Subcutaneous abdominal adipose tissue (tissue), 5 donors: Measurements from ENCODE around the gene MBOAT2.
A peak's percentile ranks its signal among the peaks of the same experiment; 100 is the strongest.

Experiments
- H3K27ac ChIP-seq: one replicate; pipeline ENCODE4 v1.7.0; 2013; ENCODE audit warnings: low read depth, mild to moderate bottlenecking, inconsistent platforms, low read length, moderate library complexity
- H3K27me3 ChIP-seq, 5 donors: one replicate each; pipeline ENCODE4 v1.7.0; 2013; ENCODE audit warnings: low read length in 5 of 5, inconsistent platforms in 1 of 5; ENCODE audit not compliant: control insufficient read depth in 5 of 5, insufficient read depth in 4 of 5
- H3K36me3 ChIP-seq, 5 donors: one replicate each; pipeline ENCODE4 v1.7.0; 2013; ENCODE audit warnings: low read length in 5 of 5; ENCODE audit not compliant: control insufficient read depth in 5 of 5, insufficient read depth in 5 of 5
- H3K4me1 ChIP-seq, 5 donors: one replicate each; pipeline ENCODE4 v1.7.0; 2013; ENCODE audit warnings: low read length in 5 of 5, mild to moderate bottlenecking in 3 of 5, moderate library complexity in 1 of 5; ENCODE audit not compliant: control insufficient read depth in 5 of 5, insufficient read depth in 5 of 5
- H3K4me3 ChIP-seq, 5 donors: one replicate each; pipeline ENCODE4 v1.7.0; 2013; ENCODE audit warnings: low read length in 5 of 5, low read depth in 1 of 5
- H3K9ac ChIP-seq, 5 donors: one replicate each; pipeline ENCODE4 v1.7.0; 2013; ENCODE audit warnings: low read length in 5 of 5, mild to moderate bottlenecking in 4 of 5, moderate library complexity in 3 of 5
- H3K9me3 ChIP-seq, 5 donors: one replicate each; pipeline ENCODE4 v1.7.0; 2013; ENCODE audit warnings: low read length in 5 of 5; ENCODE audit not compliant: control insufficient read depth in 5 of 5
- donor health status: healthy.
- donor health status: healthy.
- donor health status: healthy.
- donor health status: healthy.
- donor health status: healthy.

Gene MBOAT2

DNA sequence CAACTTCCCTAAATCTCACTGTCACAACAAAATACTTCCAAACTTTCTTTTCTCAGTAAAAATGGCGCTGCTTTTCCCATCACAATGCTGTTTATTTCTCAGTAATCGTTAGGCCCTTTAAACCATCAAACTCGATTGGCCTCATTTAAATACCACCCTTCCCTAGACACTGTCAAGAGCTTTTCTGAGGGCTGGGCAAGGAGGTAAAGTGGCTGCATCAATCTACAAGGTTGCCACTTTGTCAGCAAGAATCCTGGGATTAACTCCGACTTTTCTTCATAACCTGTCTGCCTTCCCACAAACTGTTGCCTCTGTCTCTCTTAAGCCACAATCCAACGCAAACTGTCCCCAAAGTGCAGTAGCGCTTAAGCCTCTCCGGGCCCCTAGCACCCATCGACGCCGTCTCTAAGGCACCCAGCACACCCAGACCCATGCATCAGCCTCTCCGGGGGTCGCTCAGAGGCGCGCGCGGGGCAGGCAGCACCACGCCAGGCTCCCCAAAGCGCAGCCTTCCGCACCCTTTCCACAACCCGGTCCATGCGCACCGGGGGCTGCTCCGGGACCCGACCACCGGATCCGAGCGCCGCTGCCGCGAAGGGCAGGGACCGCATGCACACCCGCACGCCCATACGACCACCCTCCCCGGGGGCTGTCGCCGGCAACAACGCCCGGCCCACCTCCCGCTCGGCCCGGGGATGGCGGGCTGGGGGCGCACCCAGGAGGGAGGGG is 683 bp downstream of the MBOAT2 start:
- Histone ChIP-seq H3K9me3 (no peaks in the 10 kb centered on the region), H3K27me3 (no peaks in the 10 kb centered on the region), H3K4me1 (peaks cover 0 to 20% (median 14%) of the 10 kb centered on the region in 5 donors), H3K4me3 (peak overlapping the region; percentile 59 to 73 (median 65)), H3K27ac (no peak overlapping the region), H3K9ac (peak overlapping the region in 2 of 5 donors; percentile 10 to 58), H3K36me3 (no peaks in the 10 kb centered on the region)

GRCh38 chr2:9002313-9002636 is 1.2 kb downstream of the MBOAT2 start:
- no peak overlapping the region for H3K27ac ChIP-seq

DNA sequence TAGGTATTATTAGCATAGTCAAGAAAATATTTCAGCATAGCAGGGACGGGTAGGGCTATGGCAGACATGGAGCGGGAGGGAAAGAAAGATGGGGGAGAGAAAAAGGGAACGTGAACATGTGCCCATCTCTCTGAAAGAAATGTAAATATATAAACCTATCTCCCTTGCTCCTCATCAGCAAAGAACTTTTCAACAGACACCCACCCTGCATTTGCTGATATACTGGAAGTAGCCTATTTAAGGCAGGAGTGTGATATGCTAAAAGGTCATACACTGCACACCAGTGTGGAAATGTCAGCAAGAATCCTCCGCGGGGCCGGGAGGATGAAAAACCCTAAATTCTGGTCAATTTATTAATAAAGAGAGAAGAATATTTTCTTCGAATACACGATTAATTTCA is 1.7 kb downstream of the MBOAT2 start:
- Histone ChIP-seq H3K36me3 (no peaks in the 10 kb centered on the region), H3K9ac (no peak overlapping the region), H3K9me3 (no peaks in the 10 kb centered on the region), H3K4me3 (no peak overlapping the region), H3K27me3 (no peaks in the 10 kb centered on the region), H3K4me1 (peaks cover 0 to 20% (median 14%) of the 10 kb centered on the region in 5 donors), H3K27ac (no peak overlapping the region)

More at GRCh38 chr2:9002313-9002636, 1.2 kb downstream of the MBOAT2 start:
- no peak overlapping the region for H3K9ac ChIP-seq
- peak overlapping the region in 1 of 5 donors; percentile 62 for H3K4me3 ChIP-seq
- no peaks in the 10 kb centered on the region for H3K27me3 ChIP-seq
- H3K9me3 ChIP-seq = no peaks in the 10 kb centered on the region
- peaks cover 0 to 20% (median 14%) of the 10 kb centered on the region in 5 donors for H3K4me1 ChIP-seq
- H3K36me3 ChIP-seq = no peaks in the 10 kb centered on the region

DNA sequence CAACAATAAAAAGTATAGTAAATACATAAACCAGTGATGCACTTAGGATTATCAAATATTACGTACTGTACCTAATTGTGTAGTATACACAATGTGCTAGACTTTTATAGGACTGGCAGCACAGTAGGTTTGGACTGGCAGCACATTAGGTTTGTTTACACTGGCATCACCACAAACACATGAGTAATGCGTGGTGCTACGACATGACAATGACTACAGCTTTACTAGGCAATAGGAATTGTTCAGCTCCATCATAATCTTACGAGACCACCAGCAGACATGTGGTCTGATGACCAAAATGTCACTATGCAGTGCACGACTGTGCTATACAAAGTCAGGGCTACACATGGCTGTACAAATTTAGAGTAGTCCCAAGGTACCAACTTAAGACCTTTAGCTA is 2.3 kb downstream of the MBOAT2 start:
- H3K27ac ChIP-seq = no peak overlapping the region
- no peaks in the 10 kb centered on the region for H3K27me3 ChIP-seq
- H3K4me3 ChIP-seq = no peak overlapping the region
- H3K9ac ChIP-seq = no peak overlapping the region
- no peaks in the 10 kb centered on the region for H3K9me3 ChIP-seq
- peaks cover 0 to 20% (median 14%) of the 10 kb centered on the region in 5 donors for H3K4me1 ChIP-seq
- no peaks in the 10 kb centered on the region for H3K36me3 ChIP-seq

GRCh38 chr2:9000442-9000841 is 3.0 kb downstream of the MBOAT2 start:
- H3K27ac ChIP-seq = no peak overlapping the region
- no peak overlapping the region for H3K4me3 ChIP-seq
- no peaks in the 10 kb centered on the region for H3K36me3 ChIP-seq
- H3K9ac ChIP-seq = no peak overlapping the region
- no peaks in the 10 kb centered on the region for H3K27me3 ChIP-seq
- H3K9me3 ChIP-seq = no peaks in the 10 kb centered on the region
- H3K4me1 ChIP-seq = peaks cover 0 to 20% (median 14%) of the 10 kb centered on the region in 5 donors

- Histone ChIP-seq H3K36me3 (no peaks in the 10 kb centered on the region), H3K27me3 (no peaks in the 10 kb centered on the region), H3K4me1 (peaks cover 0 to 20% (median 14%) of the 10 kb centered on the region in 5 donors)
Observed at GRCh38 chr2:8999797-9000196, 3.7 kb downstream of the MBOAT2 start.

GRCh38 chr2:8999102-8999446 is 4.4 kb downstream of the MBOAT2 start:
- H3K4me3 ChIP-seq = no peak overlapping the region
- no peak overlapping the region for H3K9ac ChIP-seq
- H3K27me3 ChIP-seq = no peaks in the 10 kb centered on the region
- H3K9me3 ChIP-seq = no peaks in the 10 kb centered on the region
- H3K4me1 ChIP-seq = peaks cover 0 to 13% (median 9%) of the 10 kb centered on the region in 5 donors
- H3K27ac ChIP-seq = no peak overlapping the region
- H3K36me3 ChIP-seq = no peaks in the 10 kb centered on the region

More at GRCh38 chr2:8999797-9000196, 3.7 kb downstream of the MBOAT2 start:
- H3K4me3 ChIP-seq = no peak overlapping the region
- H3K27ac ChIP-seq = no peak overlapping the region
- H3K9ac ChIP-seq = no peak overlapping the region
- no peaks in the 10 kb centered on the region for H3K9me3 ChIP-seq

- Histone ChIP-seq H3K4me1 (peaks cover 0 to 13% (median 8%) of the 10 kb centered on the region in 5 donors), H3K9ac (no peak overlapping the region)
Observed at GRCh38 chr2:8998418-8999101, 4.9 kb downstream of the MBOAT2 start.

DNA sequence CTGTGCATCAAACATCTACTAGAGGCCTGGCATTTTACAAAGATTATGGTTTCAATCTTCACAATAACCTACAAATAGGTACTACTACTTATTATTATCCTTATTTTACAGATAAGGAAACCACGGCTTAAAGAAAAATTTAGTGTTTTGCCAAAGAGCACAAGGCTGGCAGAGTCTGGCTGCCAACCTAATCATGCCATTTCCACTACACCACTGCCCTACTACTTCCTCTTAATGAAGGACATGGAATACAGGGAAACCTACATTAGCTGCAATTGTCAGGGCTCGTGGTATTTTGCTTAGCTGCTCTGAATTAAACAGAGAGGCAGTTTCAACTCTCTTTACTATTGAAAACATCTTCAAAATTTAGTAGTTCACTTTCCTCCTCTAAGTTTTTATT is 5.9 kb downstream of the MBOAT2 start:
- Histone ChIP-seq H3K9ac (no peak overlapping the region), H3K27me3 (no peaks in the 10 kb centered on the region), H3K9me3 (no peaks in the 10 kb centered on the region), H3K4me3 (no peak overlapping the region), H3K4me1 (peaks cover 0 to 7% (median 2%) of the 10 kb centered on the region in 5 donors), H3K27ac (no peak overlapping the region), H3K36me3 (no peaks in the 10 kb centered on the region)

More at GRCh38 chr2:8998418-8999101, 4.9 kb downstream of the MBOAT2 start:
- no peaks in the 10 kb centered on the region for H3K27me3 ChIP-seq
- H3K4me3 ChIP-seq = no peak overlapping the region
- H3K27ac ChIP-seq = no peak overlapping the region
- H3K36me3 ChIP-seq = no peaks in the 10 kb centered on the region
- no peaks in the 10 kb centered on the region for H3K9me3 ChIP-seq

- Histone ChIP-seq H3K4me1 (peaks cover 0 to 6% (median 0%) of the 10 kb centered on the region in 5 donors), H3K4me3 (no peak overlapping the region), H3K9me3 (no peaks in the 10 kb centered on the region), H3K27me3 (no peaks in the 10 kb centered on the region), H3K9ac (no peak overlapping the region), H3K36me3 (no peaks in the 10 kb centered on the region), H3K27ac (no peak overlapping the region)
Observed at GRCh38 chr2:8997108-8997507, 6.4 kb downstream of the MBOAT2 start.
